HCT116 (cell line): Measurements from ENCODE around the gene TRIM9. TPM values are rescaled to one million over a fixed set of nuclear protein-coding genes. Genes with fewer than 3 reads are reported as not detected.

ENCODE experiments used
- ATAC-seq: fragments of 200-7000 bp; cut with Tn5 transposase; 2 replicates; pipeline ENCODE4 v1.9.1; 2020; ENCODE audit warnings: mild to moderate bottlenecking, moderate library complexity
- BruUV-seq: library from RNA; stranded (reverse); fragments of 400-500 nt; replicated peaks from 2 replicates; lab custom pipeline; 2021; lab: Mats Ljungman, UMichigan
- CTCF ChIA-PET: fragments of 300-600 bp; sonication (Branson Sonifier 250); formaldehyde crosslinking; loops from one replicate; lab custom pipeline; 2021; ENCODE audit warnings: antibody characterized with exemption; lab: Charles Lee
- POLR2A ChIA-PET: fragments of 300-600, 350-600 bp; sonication (Branson Sonifier 250); formaldehyde crosslinking; loops from one replicate; lab custom pipeline; 2021; ENCODE audit warnings: antibody characterized with exemption; lab: Charles Lee
- RAD21 ChIA-PET, 2 experiments: fragments of 300-600 bp; sonication (Branson Sonifier 250); formaldehyde crosslinking; loops; one replicate each; lab custom pipeline; 2023; ENCODE audit warnings: low total read pairs in 2 of 2; ENCODE audit not compliant: uncharacterized antibody in 2 of 2, unreplicated experiment in 2 of 2, low non-redundant PET in 1 of 2; lab: Charles Lee
- DNase-seq: peaks from one replicate; pipeline ENCODE4 v3.0.0-alpha.2; 2010; ENCODE audit warnings: low read depth, low spot score
- H2AFZ ChIP-seq: fragments of 200-600 bp; shearing (Covaris generic), sonication (generic); 2 replicates; pipeline ENCODE4 v1.6.1; 2017; ENCODE audit warnings: low read depth, mixed run types, mixed read lengths, antibody characterized with exemption, low read length; ENCODE audit not compliant: poor library complexity, severe bottlenecking
- H3K27ac ChIP-seq: 2 replicates; pipeline ENCODE4 v1.5.1; 2012; ENCODE audit warnings: low read depth, low read length
- H3K27me3 ChIP-seq: fragments of 200-600 bp; sonication (generic); 2 replicates; pipeline ENCODE4 v1.6.1; 2016; ENCODE audit warnings: mixed run types, low read length, mixed read lengths; ENCODE audit not compliant: insufficient read depth
- H3K36me3 ChIP-seq, 2 experiments: fragments of 200-500 bp in 1 of 2; fragments of 200-600 bp in 1 of 2; sonication (Bioruptor generic) in 1 of 2; sonication (generic) in 1 of 2; 2 replicates each; pipeline versions ENCODE4 v1.5.1 to v1.6.1; 2014 to 2016; ENCODE audit warnings: low read length in 2 of 2, inconsistent platforms in 1 of 2, mixed read lengths in 1 of 2, mixed run types in 1 of 2; ENCODE audit not compliant: insufficient read depth in 2 of 2, control insufficient read depth in 1 of 2
- H3K4me1 ChIP-seq, 2 experiments: fragments of 200-600 bp in 1 of 2; sonication (generic) in 1 of 2; 2 replicates each; pipeline versions ENCODE4 v1.5.1 to v1.6.1; 2012 to 2017; ENCODE audit warnings: low read length in 2 of 2, inconsistent platforms in 1 of 2, mild to moderate bottlenecking in 1 of 2, mixed read lengths in 1 of 2, mixed run types in 1 of 2, moderate library complexity in 1 of 2; ENCODE audit not compliant: insufficient read depth in 2 of 2, control insufficient read depth in 1 of 2
- H3K4me2 ChIP-seq: fragments of 200-600 bp; sonication (generic); 2 replicates; pipeline ENCODE4 v1.6.1; 2017; ENCODE audit warnings: mixed run types, low read length, mixed read lengths
- H3K4me3 ChIP-seq, 2 experiments: fragments of 200-600 bp in 1 of 2; sonication (generic) in 1 of 2; replicated peaks in 1 of 2; 2 replicates each; pipeline ENCODE4 v1.5.1; 2011 to 2016; ENCODE audit warnings: low read length in 2 of 2, control low read depth in 1 of 2, low read depth in 1 of 2, mild to moderate bottlenecking in 1 of 2, mixed read lengths in 1 of 2, mixed run types in 1 of 2
- H3K79me2 ChIP-seq: fragments of 200-600 bp; sonication (generic); 2 replicates; pipeline ENCODE4 v1.6.1; 2017; ENCODE audit warnings: mild to moderate bottlenecking, mixed run types, low read length, moderate library complexity, mixed read lengths; ENCODE audit not compliant: insufficient read depth
- H3K9ac ChIP-seq: fragments of 200-600 bp; sonication (generic); 2 replicates; pipeline ENCODE4 v1.6.1; 2016; ENCODE audit warnings: low read length, mixed read lengths
- H3K9me2 ChIP-seq: fragments of 200-600 bp; sonication (generic), shearing (Covaris generic); 2 replicates; pipeline ENCODE4 v1.6.1; 2017; ENCODE audit warnings: mixed run types, mild to moderate bottlenecking, moderate library complexity; ENCODE audit not compliant: insufficient read depth
- H3K9me3 ChIP-seq, 2 experiments: fragments of 200-500 bp in 1 of 2; fragments of 200-600 bp in 1 of 2; sonication (Bioruptor generic) in 1 of 2; sonication (generic) in 1 of 2; 2 replicates each; pipeline ENCODE4 v1.6.1; 2014 to 2017; ENCODE audit warnings: low read length in 2 of 2, mixed read lengths in 2 of 2, inconsistent platforms in 1 of 2, low read depth in 1 of 2, mild to moderate bottlenecking in 1 of 2, mixed run types in 1 of 2, moderate library complexity in 1 of 2; ENCODE audit not compliant: control insufficient read depth in 1 of 2, insufficient read depth in 1 of 2
- H4K20me1 ChIP-seq: fragments of 200-600 bp; sonication (generic), shearing (Covaris generic); 2 replicates; pipeline ENCODE4 v1.6.1; 2017; ENCODE audit warnings: mixed run types, mild to moderate bottlenecking, moderate library complexity; ENCODE audit not compliant: insufficient read depth
- CBX3 ChIP-seq: IDR thresholded peaks from 2 replicates; pipeline ENCODE4 v1.6.1; 2012; ENCODE audit warnings: low read depth
- CEBPB ChIP-seq: IDR thresholded peaks from 2 replicates; pipeline ENCODE4 v1.6.1; 2012; ENCODE audit warnings: low read depth
- EGR1 ChIP-seq: IDR thresholded peaks from 2 replicates; pipeline ENCODE4 v1.6.1; 2012; ENCODE audit warnings: low read depth
- ELF1 ChIP-seq: IDR thresholded peaks from 2 replicates; pipeline ENCODE4 v1.6.1; 2012; ENCODE audit warnings: low read depth, borderline replicate concordance
- EZH2 ChIP-seq: fragments of 200-600 bp; sonication (generic); IDR thresholded peaks from 2 replicates; pipeline ENCODE4 v1.6.1; 2017; ENCODE audit warnings: antibody characterized with exemption, mixed run types
- EZH2phosphoT487 ChIP-seq: fragments of 200-600 bp; IDR thresholded peaks from 2 replicates; pipeline ENCODE4 v1.6.1; 2018; ENCODE audit warnings: antibody characterized with exemption, borderline replicate concordance
- FOSL1 ChIP-seq: IDR thresholded peaks from 2 replicates; pipeline ENCODE4 v1.6.1; 2012; ENCODE audit warnings: low read depth
- JUND ChIP-seq: IDR thresholded peaks from 2 replicates; pipeline ENCODE4 v1.6.1; 2012
- MAX ChIP-seq: IDR thresholded peaks from 2 replicates; pipeline ENCODE4 v1.6.1; 2012
- POLR2A ChIP-seq: IDR thresholded peaks from 2 replicates; pipeline ENCODE4 v1.7.0; 2011; ENCODE audit warnings: borderline replicate concordance; ENCODE audit not compliant: insufficient read depth, insufficient read length; ENCODE audit errors: extremely low read depth
- RAD21 ChIP-seq: IDR thresholded peaks from 2 replicates; pipeline ENCODE4 v1.6.1; 2012; ENCODE audit warnings: low read depth, mild to moderate bottlenecking
- REST ChIP-seq: IDR thresholded peaks from 2 replicates; pipeline ENCODE4 v1.6.1; 2012; ENCODE audit warnings: low read depth
- SRF ChIP-seq: IDR thresholded peaks from 2 replicates; pipeline ENCODE4 v1.6.1; 2012; ENCODE audit warnings: low read depth
- YY1 ChIP-seq: IDR thresholded peaks from 2 replicates; pipeline ENCODE4 v1.6.1; 2011; ENCODE audit warnings: low read length, low read depth, moderate library complexity, mild to moderate bottlenecking; ENCODE audit not compliant: insufficient replicate concordance; ENCODE audit errors: extremely low read depth
- ZFX ChIP-seq: fragments of 450-650 bp; IDR thresholded peaks from 2 replicates; pipeline ENCODE4 v1.6.1; 2017
- ZNF274 ChIP-seq: fragments of 200-500 bp; sonication (Bioruptor generic); IDR thresholded peaks from 2 replicates; pipeline ENCODE4 v1.6.1; 2014; ENCODE audit warnings: mild to moderate bottlenecking, low read depth, low read length, inconsistent platforms
- intact Hi-C: fragments of 100-400 bp; cut with micrococcal nuclease; formaldehyde crosslinking; loops from 2 replicates; pipeline ENCODE4 v1.10.0; 2022
- total RNA-seq: library from RNA; stranded (reverse); gene quantifications from one replicate; pipeline ENCODE4 v1.2.1, GENCODE V29; 2021; ENCODE audit not compliant: unreplicated experiment
- TF ChIP-seq, protein P1 (sequence below): IDR thresholded peaks from 2 replicates; pipeline ENCODE4 v1.6.1; 2012

TRIM9 gene
- total RNA-seq, 1 experiment from 2014 or later = 4.6 TPM

- no TSS peak for BruUV-seq
- no peak overlapping the region for H3K4me3 ChIP-seq
- H3K9ac ChIP-seq = no peak overlapping the region
- no peak overlapping the region for H2AFZ ChIP-seq
- no peaks in the 10 kb centered on the region for H3K27me3 ChIP-seq
- H3K9me2 ChIP-seq = no peaks in the 10 kb centered on the region
- no peak overlapping the region for H3K27ac ChIP-seq
- peaks cover 11% of the 10 kb centered on the region; the same call in 1 of the 2 replicates for H4K20me1 ChIP-seq
- intact Hi-C loops = no loop called here
- H3K4me2 ChIP-seq = no peak overlapping the region
- POLR2A ChIA-PET = no interaction called here
- TF ChIP-seq MAX = no peak
- no peaks in the 10 kb centered on the region; a peak in 1 of 4 replicates for H3K4me1 ChIP-seq
- no peaks in the 10 kb centered on the region for H3K9me3 ChIP-seq
- RAD21 ChIA-PET = no interaction called here
- peaks cover 78% of the 10 kb centered on the region for H3K79me2 ChIP-seq
- H3K36me3 ChIP-seq = peaks cover 32 to 62% of the 10 kb centered on the region in 2 experiments
- DNase-seq (no peak), ATAC-seq (no peak)
- CTCF ChIA-PET = no interaction called here
These were observed 158.0 kb downstream of the TRIM9 start for GRCh38 chr14:50936882-50937281.

- H3K4me3 ChIP-seq = no peak overlapping the region
- no peak overlapping the region for H3K27ac ChIP-seq
- no peak overlapping the region for H3K4me2 ChIP-seq
- ChIA-PET CTCF (no interaction called here), POLR2A (no interaction called here), RAD21 (no interaction called here)
- no peaks in the 10 kb centered on the region for H3K9me2 ChIP-seq
- H3K79me2 ChIP-seq = peaks cover 69% of the 10 kb centered on the region
- no peaks in the 10 kb centered on the region for H3K27me3 ChIP-seq
- BruUV-seq = no TSS peak
- H3K9me3 ChIP-seq = no peaks in the 10 kb centered on the region
- no peak overlapping the region for H3K9ac ChIP-seq
- peaks cover 11% of the 10 kb centered on the region; the same call in 1 of the 2 replicates for H4K20me1 ChIP-seq
- TF ChIP-seq ELF1 (no peak), SRF (no peak), EGR1 (no peak), JUND (no peak), CBX3 (no peak), MAX (no peak), EZH2 (no peak), REST (no peak), CEBPB (no peak), EZH2phosphoT487 (no peak), POLR2A (no peak), YY1 (no peak), ZFX (no peak), FOSL1 (no peak), RAD21 (no peak), ZNF274 (no peak)
- TF ChIP-seq, protein P1, sequence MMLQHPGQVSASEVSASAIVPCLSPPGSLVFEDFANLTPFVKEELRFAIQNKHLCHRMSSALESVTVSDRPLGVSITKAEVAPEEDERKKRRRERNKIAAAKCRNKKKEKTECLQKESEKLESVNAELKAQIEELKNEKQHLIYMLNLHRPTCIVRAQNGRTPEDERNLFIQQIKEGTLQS = no peak
- peaks cover 39 to 62% of the 10 kb centered on the region in 2 experiments for H3K36me3 ChIP-seq
- H2AFZ ChIP-seq = no peak overlapping the region
- DNase-seq = no peak
- H3K4me1 ChIP-seq = no peaks in the 10 kb centered on the region; a peak in 1 of 4 replicates
- intact Hi-C loops = no loop called here
- no peak for ATAC-seq
These were observed 158.9 kb downstream of the TRIM9 start for GRCh38 chr14:50936016-50936340.
